PC-3 (cell line): ENCODE data around the gene RAI1.

Experiments
- CTCF ChIP-seq: fragments of 300-600 bp; sonication (generic); conservative IDR thresholded peaks from 2 replicates; pipeline ENCODE4 v1.5.1; 2017; ENCODE audit warnings: antibody characterized with exemption, low read depth, mild to moderate bottlenecking, low read length
- EZH2 ChIP-seq: fragments of 300-600 bp; sonication (generic); IDR thresholded peaks from one replicate; pipeline ENCODE4 v1.6.1; 2017; ENCODE audit warnings: antibody characterized with exemption, mild to moderate bottlenecking, low read length; ENCODE audit not compliant: unreplicated experiment

- TF ChIP-seq CTCF (no peak), EZH2 (no peak)
These were observed 43.9 kb downstream of the RAI1 start for GRCh38 chr17:17725011-17725751.
